RWPE1 (cell line): ENCODE results near the gene SLC29A2.

ENCODE experiments used
- CTCF ChIA-PET: fragments of 350-600 bp; sonication (Branson Sonifier 250); formaldehyde crosslinking; extraction: SDS; loops from one replicate; lab custom pipeline; 2021; lab: Yijun Ruan, JAX
- POLR2A ChIA-PET: fragments of 400-600 bp; formaldehyde crosslinking; extraction: SDS; loops from one replicate; lab custom pipeline; 2020; ENCODE audit warnings: antibody characterized with exemption; ENCODE audit not compliant: low non-redundant PET; lab: Yijun Ruan, JAX
- DNase-seq: peaks from one replicate; pipeline ENCODE4 v3.0.0; 2012; ENCODE audit warnings: low spot score
- H3K27ac ChIP-seq: fragments of 450-650 bp; 2 replicates; pipeline ENCODE4 v1.5.1; 2017
- CTCF ChIP-seq: fragments of 450-650 bp; conservative IDR thresholded peaks from 2 replicates; pipeline ENCODE4 v1.5.1; 2017; ENCODE audit warnings: low read depth, mild to moderate bottlenecking

SLC29A2 gene

GRCh38 chr11:66335531-66336233, 35.9 kb downstream of the SLC29A2 start:
- ChIA-PET POLR2A (interaction anchor here (1.1 to 1.4 kb wide), 3 partner anchors 9 to 13 kb away, joined by 3 to 8 read pairs (median 4); no protein-coding TSS in a partner anchor), CTCF (interaction anchor here (0.6 to 3.4 kb wide), 6 partner anchors 9 to 53 kb away, joined by 3 to 22 read pairs (median 5); no protein-coding TSS in a partner anchor)
- peak; percentile 26 for DNase-seq
- no peak for TF ChIP-seq CTCF
- H3K27ac ChIP-seq: peak overlapping the region; percentile 100

- peak overlapping the region; percentile 100 for H3K27ac ChIP-seq
- DNase-seq: no peak
- ChIA-PET CTCF (interaction anchor here (0.6 to 3.4 kb wide), 7 partner anchors 8 to 54 kb away, joined by 3 to 22 read pairs (median 5); no protein-coding TSS in a partner anchor), POLR2A (interaction anchor here (0.6 to 1.4 kb wide), 5 partner anchors 8 to 13 kb away, joined by 3 to 8 read pairs (median 4); partner anchors contain the start of gene BRMS1)
- TF ChIP-seq CTCF: no peak
Measured at GRCh38 chr11:66334605-66335442, 36.7 kb downstream of the SLC29A2 start.

GRCh38 chr11:66333896-66334604, 37.5 kb downstream of the SLC29A2 start:
- H3K27ac ChIP-seq: peak overlapping the region; percentile 100
- no peak for TF ChIP-seq CTCF
- ChIA-PET POLR2A (interaction anchor here (0.6 kb wide), 1 partner anchor 11 kb away, joined by 4 read pairs; no protein-coding TSS in a partner anchor), CTCF (interaction anchor here (0.6 to 3.4 kb wide), 4 partner anchors 10 to 55 kb away, joined by 3 to 22 read pairs (median 6); no protein-coding TSS in a partner anchor)
- no peak for DNase-seq

GRCh38 chr11:66333220-66333877, 38.2 kb downstream of the SLC29A2 start:
- DNase-seq: no peak
- POLR2A ChIA-PET: interaction anchor here (1.3 kb wide), 1 partner anchor 11 kb away, joined by 3 read pairs; the partner anchor contains the start of gene BRMS1
- no peak for TF ChIP-seq CTCF
- peak overlapping the region; percentile 100 for H3K27ac ChIP-seq
- CTCF ChIA-PET: interaction anchor here (3.4 kb wide), 1 partner anchor 21 kb away, joined by 22 read pairs; no protein-coding TSS in a partner anchor

GRCh38 chr11:66332371-66333219, 39.0 kb downstream of the SLC29A2 start:
- CTCF ChIA-PET: no interaction called here
- TF ChIP-seq CTCF: no peak
- peak overlapping the region; percentile 100 for H3K27ac ChIP-seq
- DNase-seq: no peak
- POLR2A ChIA-PET: interaction anchor here (1.3 kb wide), 1 partner anchor 12 kb away, joined by 3 read pairs; the partner anchor contains the start of gene BRMS1
